Neuronal stem cell (in vitro differentiated cells): ENCODE data around the gene PLEKHM1.

Source experiments
- DNase-seq: peaks from one replicate; pipeline ENCODE4 v3.0.0-alpha.2; 2013; ENCODE audit warnings: low spot score
- H2AFZ ChIP-seq: one replicate; pipeline ENCODE4 v1.6.1; 2013; ENCODE audit warnings: mild to moderate bottlenecking, low read length, inconsistent platforms
- H2AK5ac ChIP-seq: 2 replicates; pipeline ENCODE4 v1.6.1; 2013; ENCODE audit warnings: low read depth, mild to moderate bottlenecking, inconsistent platforms, low read length, moderate library complexity, mixed read lengths
- H2BK120ac ChIP-seq: 2 replicates; pipeline ENCODE4 v1.6.1; 2013; ENCODE audit warnings: low read depth, mild to moderate bottlenecking, inconsistent platforms, low read length, moderate library complexity, mixed read lengths
- H2BK12ac ChIP-seq: one replicate; pipeline ENCODE4 v1.6.1; 2013; ENCODE audit warnings: low read length, inconsistent platforms
- H2BK15ac ChIP-seq: 2 replicates; pipeline ENCODE4 v1.6.1; 2013; ENCODE audit warnings: mild to moderate bottlenecking, low read length, inconsistent platforms, mixed read lengths
- H2BK5ac ChIP-seq: one replicate; pipeline ENCODE4 v1.6.1; 2013; ENCODE audit warnings: inconsistent platforms, mild to moderate bottlenecking, low read length, moderate library complexity
- H3K14ac ChIP-seq: one replicate; pipeline ENCODE4 v1.6.1; 2013; ENCODE audit warnings: low read length, inconsistent platforms
- H3K18ac ChIP-seq: 2 replicates; pipeline ENCODE4 v1.6.1; 2013; ENCODE audit warnings: low read length, inconsistent platforms
- H3K23ac ChIP-seq: 2 replicates; pipeline ENCODE4 v1.6.1; 2013; ENCODE audit warnings: low read depth, mild to moderate bottlenecking, mixed read lengths, low read length, inconsistent platforms; ENCODE audit not compliant: poor library complexity
- H3K27ac ChIP-seq: replicated peaks from 3 replicates; pipeline ENCODE4 v1.5.1; 2013; ENCODE audit warnings: low read length, inconsistent platforms
- H3K27me3 ChIP-seq, 3 experiments: 2 replicates each; pipeline ENCODE4 v1.6.1; 2013; ENCODE audit warnings: low read length in 3 of 3, mild to moderate bottlenecking in 2 of 3, inconsistent platforms in 1 of 3, low read depth in 1 of 3, mixed read lengths in 1 of 3, moderate library complexity in 1 of 3; ENCODE audit not compliant: control insufficient read depth in 3 of 3, insufficient read depth in 3 of 3
- H3K36me3 ChIP-seq, 2 donors: replicated peaks in 1 of 2; 2 replicates each; pipeline ENCODE4 v1.6.1; 2013; ENCODE audit warnings: low read length in 2 of 2; ENCODE audit not compliant: control insufficient read depth in 2 of 2, insufficient read depth in 2 of 2
- H3K4ac ChIP-seq: 2 replicates; pipeline ENCODE4 v1.6.1; 2013; ENCODE audit warnings: inconsistent platforms, mild to moderate bottlenecking, low read length, moderate library complexity
- H3K4me1 ChIP-seq, 2 donors: 1 replicate in 1 of 2; 2 replicates in 1 of 2; pipeline ENCODE4 v1.6.1; 2013; ENCODE audit warnings: low read length in 2 of 2, low read depth in 1 of 2; ENCODE audit not compliant: control insufficient read depth in 2 of 2, insufficient read depth in 1 of 2
- H3K4me2 ChIP-seq: one replicate; pipeline ENCODE4 v1.6.1; 2013; ENCODE audit warnings: mild to moderate bottlenecking, low read length, inconsistent platforms; ENCODE audit not compliant: insufficient read depth, poor library complexity, severe bottlenecking
- H3K4me3 ChIP-seq, 2 donors: 2 replicates each; pipeline ENCODE4 v1.5.1; 2013; ENCODE audit warnings: low read length in 2 of 2, mild to moderate bottlenecking in 2 of 2, inconsistent platforms in 1 of 2, moderate library complexity in 1 of 2
- H3K79me1 ChIP-seq: one replicate; pipeline ENCODE4 v1.6.1; 2013; ENCODE audit warnings: low read depth, mild to moderate bottlenecking, inconsistent platforms, low read length, moderate library complexity
- H3K9ac ChIP-seq: one replicate; pipeline ENCODE4 v1.6.1; 2013; ENCODE audit warnings: mild to moderate bottlenecking, low read depth, low read length, inconsistent platforms; ENCODE audit not compliant: poor library complexity
- H3K9me3 ChIP-seq, 2 donors: replicated peaks in 1 of 2; 2 replicates each; pipeline versions ENCODE3 to v1.6.1; 2013; ENCODE audit warnings: low read length in 2 of 2, mild to moderate bottlenecking in 2 of 2, inconsistent platforms in 1 of 2, low read depth in 1 of 2, mixed read lengths in 1 of 2, moderate library complexity in 1 of 2; ENCODE audit not compliant: control insufficient read depth in 2 of 2, insufficient read depth in 1 of 2
- H4K8ac ChIP-seq: one replicate; pipeline ENCODE4 v1.6.1; 2013; ENCODE audit warnings: low read depth, mild to moderate bottlenecking, inconsistent platforms, low read length, moderate library complexity
- H4K91ac ChIP-seq: one replicate; pipeline ENCODE4 v1.6.1; 2013; ENCODE audit warnings: low read length, low read depth, mild to moderate bottlenecking, inconsistent platforms; ENCODE audit not compliant: poor library complexity
- WGBS, 2 donors: extraction: QIAGEN DNeasy Blood & Tissue Kit; methylation state at CpG; one replicate each; pipeline ENCODE4 v1.1.7; 2013; ENCODE audit warnings: missing lambda C conversion rate in 2 of 2, mixed read lengths in 1 of 2; ENCODE audit not compliant: insufficient read length in 2 of 2, insufficient replicate concordance in 1 of 2; ENCODE audit errors: extremely low coverage in 2 of 2; 5-methylcytosine and 5-hydroxymethylcytosine counted together

PLEKHM1 gene

DNA sequence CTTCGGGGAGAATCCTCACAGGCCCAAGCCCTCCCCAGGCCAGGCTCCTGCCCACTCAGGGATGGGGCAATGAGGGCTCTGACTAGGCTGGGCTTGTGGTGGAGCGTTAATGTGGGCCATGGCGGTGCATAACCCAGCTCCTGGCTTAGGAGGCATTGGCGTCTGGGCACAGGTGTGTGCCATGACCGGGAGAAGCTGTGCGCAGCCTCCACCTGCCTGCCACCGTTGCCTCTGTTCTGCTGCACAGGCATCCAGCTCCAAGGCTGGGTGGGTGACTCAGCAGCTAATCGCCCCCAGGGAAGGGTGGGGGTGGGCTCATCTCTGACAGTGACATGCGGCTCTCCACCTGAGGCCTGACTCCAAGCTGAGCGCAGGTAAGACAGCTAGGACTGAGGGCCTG is 54.4 kb downstream of the PLEKHM1 start:
- no peak overlapping the region for H2BK5ac ChIP-seq
- no peak overlapping the region for H3K4me3 ChIP-seq
- H3K18ac ChIP-seq, result no peak overlapping the region
- no peak overlapping the region for H3K4ac ChIP-seq
- no peak overlapping the region for H2BK15ac ChIP-seq
- DNase-seq, result no peak
- H3K4me2 ChIP-seq, result no peak overlapping the region
- H3K27me3 ChIP-seq, result peaks cover 5 to 19% (median 10%) of the 10 kb centered on the region in 3 experiments
- H3K9ac ChIP-seq, result no peak overlapping the region
- no peak overlapping the region for H3K27ac ChIP-seq
- no peaks in the 10 kb centered on the region for H3K9me3 ChIP-seq
- H2AFZ ChIP-seq, result no peak overlapping the region
- WGBS, 2 donors, result no CpG with 5 or more reads among the region's 10 CpGs
- H3K4me1 ChIP-seq, result peaks cover 2 to 11% of the 10 kb centered on the region in 2 donors
- no peak overlapping the region for H4K91ac ChIP-seq
- no peak overlapping the region for H2BK120ac ChIP-seq
- H3K36me3 ChIP-seq, result peaks cover 0 to 5% of the 10 kb centered on the region in 2 donors
- no peak overlapping the region for H4K8ac ChIP-seq
- no peak overlapping the region for H3K23ac ChIP-seq
- no peak overlapping the region for H2BK12ac ChIP-seq
- H3K14ac ChIP-seq, result no peak overlapping the region
- H3K79me1 ChIP-seq, result no peaks in the 10 kb centered on the region
- no peak overlapping the region for H2AK5ac ChIP-seq

DNA sequence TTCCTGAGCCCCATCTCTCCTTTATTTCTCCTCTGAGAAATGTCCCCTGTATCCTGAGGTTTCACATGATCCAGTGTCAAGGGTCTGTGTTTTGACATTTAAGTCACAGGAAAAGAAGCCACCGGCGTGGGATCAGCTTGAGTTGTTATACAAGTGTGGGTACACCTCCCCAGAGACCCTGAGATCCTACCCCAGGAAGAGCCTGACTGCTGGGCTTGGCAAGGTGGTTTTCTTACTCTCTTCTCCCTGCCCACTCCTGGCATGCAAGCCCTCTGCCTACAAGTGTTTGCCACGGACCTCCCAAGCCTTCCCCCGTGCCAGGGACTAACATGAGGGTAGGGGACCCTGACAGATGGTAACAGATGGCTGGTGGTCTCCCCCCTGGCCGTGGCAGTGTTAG is 55.0 kb downstream of the PLEKHM1 start:
- Histone ChIP-seq H2AFZ (no peak overlapping the region), H3K36me3 (peaks cover 0 to 5% of the 10 kb centered on the region in 2 donors), H3K14ac (no peak overlapping the region), H3K9ac (no peak overlapping the region), H2BK12ac (no peak overlapping the region), H3K4me1 (peaks cover 2 to 11% of the 10 kb centered on the region in 2 donors), H3K4me2 (no peak overlapping the region), H2BK120ac (no peak overlapping the region), H2AK5ac (no peak overlapping the region), H2BK5ac (no peak overlapping the region), H3K18ac (no peak overlapping the region), H3K4ac (no peak overlapping the region), H3K79me1 (no peaks in the 10 kb centered on the region), H3K27ac (no peak overlapping the region), H3K9me3 (no peaks in the 10 kb centered on the region), H3K23ac (no peak overlapping the region), H3K27me3 (peaks cover 12 to 26% (median 17%) of the 10 kb centered on the region in 3 experiments), H4K91ac (no peak overlapping the region), H3K4me3 (no peak overlapping the region), H4K8ac (no peak overlapping the region), H2BK15ac (no peak overlapping the region)
- no peak for DNase-seq
- no CpG with 5 or more reads among the region's 5 CpGs for WGBS, 2 donors

DNA sequence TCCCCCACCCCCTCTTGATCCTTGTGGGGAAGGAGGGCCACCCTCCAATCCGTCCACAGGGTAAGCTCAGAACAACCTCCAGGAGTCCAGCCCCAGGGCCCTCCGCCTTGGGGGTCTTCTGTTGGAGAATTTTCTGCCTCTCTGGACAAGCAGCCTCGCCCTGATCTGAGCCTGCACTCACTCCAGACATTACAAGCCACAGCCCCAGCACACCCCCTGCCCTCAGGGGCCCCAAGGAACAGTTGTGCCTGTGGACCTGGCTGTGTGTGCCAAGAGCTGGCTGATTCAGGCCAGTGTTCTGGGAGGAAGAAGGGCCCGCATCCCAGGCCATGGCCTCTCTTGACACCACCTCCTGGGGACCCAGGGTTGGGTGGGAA is 57.4 kb downstream of the PLEKHM1 start:
- peaks cover 34 to 49% (median 40%) of the 10 kb centered on the region in 3 experiments for H3K27me3 ChIP-seq
- H3K23ac ChIP-seq, result no peak overlapping the region
- H2BK15ac ChIP-seq, result no peak overlapping the region
- H2BK12ac ChIP-seq, result no peak overlapping the region
- no peak overlapping the region for H3K27ac ChIP-seq
- no peak for DNase-seq
- no peak overlapping the region for H2BK120ac ChIP-seq
- H4K8ac ChIP-seq, result no peak overlapping the region
- H4K91ac ChIP-seq, result no peak overlapping the region
- H2AK5ac ChIP-seq, result peak overlapping the region; percentile 88
- H3K79me1 ChIP-seq, result no peaks in the 10 kb centered on the region
- no peak overlapping the region for H3K14ac ChIP-seq
- H2BK5ac ChIP-seq, result no peak overlapping the region
- peak overlapping the region; percentile 44 for H3K9ac ChIP-seq
- WGBS, 2 donors, result no CpG with 5 or more reads among the region's 4 CpGs
- no peak overlapping the region for H3K4me2 ChIP-seq
- peak overlapping the region; percentile 76 for H2AFZ ChIP-seq
- H3K18ac ChIP-seq, result peak overlapping the region; percentile 76
- no peak overlapping the region for H3K4ac ChIP-seq
- no peaks in the 10 kb centered on the region for H3K36me3 ChIP-seq
- H3K4me3 ChIP-seq, result no peak overlapping the region
- peaks cover 0 to 2% of the 10 kb centered on the region in 2 donors for H3K9me3 ChIP-seq
- peaks cover 5 to 20% of the 10 kb centered on the region in 2 donors for H3K4me1 ChIP-seq

DNA sequence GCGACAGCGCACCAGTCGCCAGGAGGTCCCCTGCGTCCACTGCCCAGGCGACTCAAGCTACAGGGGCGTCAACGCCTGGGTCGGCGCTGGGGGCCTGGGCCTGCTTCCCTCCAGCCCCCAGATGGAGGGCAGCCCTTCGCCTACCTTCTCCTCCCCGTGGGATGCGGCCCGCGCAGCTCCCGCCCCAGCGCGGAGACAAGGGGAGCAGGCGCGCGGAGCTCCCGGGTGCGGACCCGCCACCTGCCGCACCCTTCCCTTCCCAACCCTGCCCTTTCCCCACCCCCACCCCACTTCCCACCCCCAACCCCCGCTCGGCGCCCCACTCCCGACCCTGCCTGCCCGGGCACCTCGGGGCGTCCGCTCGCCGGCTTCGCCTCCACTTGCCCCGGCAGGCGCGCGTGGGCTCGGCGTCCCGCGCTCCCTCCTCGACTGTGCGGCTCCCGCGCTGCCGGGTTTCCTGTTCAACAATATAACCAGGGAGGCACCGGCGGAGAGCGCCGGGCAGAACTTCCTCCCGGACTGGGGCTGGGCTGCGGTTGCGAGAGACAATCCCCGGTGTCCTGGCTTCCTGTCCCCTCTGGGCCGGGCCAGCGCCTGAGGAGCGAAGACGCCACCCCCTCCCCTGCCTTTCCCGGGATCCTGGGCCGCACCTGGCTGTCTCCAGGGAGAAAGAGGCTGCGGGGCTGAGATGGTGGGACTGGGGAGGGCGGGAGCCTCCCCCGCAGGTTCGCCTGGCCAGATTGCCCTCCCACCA is 57.9 kb downstream of the PLEKHM1 start, which contains the start of gene ARHGAP27:
ARHGAP27 (minus strand) TSS at position 466 of the 754 bp plus-strand sequence. CDS start 2,591 bp downstream, outside the sequence.
- Histone ChIP-seq H3K23ac (peak within 1 kb of the TSS; percentile 65), H3K27ac (no peak within 1 kb of the TSS), H3K36me3 (no peaks in the 10 kb centered on the region), H3K18ac (peak within 1 kb of the TSS; percentile 92), H2BK120ac (no peak within 1 kb of the TSS), H2AK5ac (peak within 1 kb of the TSS; percentile 88), H2BK12ac (no peak within 1 kb of the TSS), H3K4me3 (peak within 1 kb of the TSS; percentile 52 to 78), H3K79me1 (no peaks in the 10 kb centered on the region), H2BK5ac (no peak within 1 kb of the TSS), H3K27me3 (peaks cover 34 to 50% (median 41%) of the 10 kb centered on the region in 3 experiments), H2BK15ac (no peak within 1 kb of the TSS), H3K9me3 (peaks cover 0 to 2% of the 10 kb centered on the region in 2 donors), H3K9ac (peak within 1 kb of the TSS; percentile 90), H3K4ac (no peak within 1 kb of the TSS), H3K4me1 (peaks cover 5 to 17% of the 10 kb centered on the region in 2 donors), H2AFZ (peak within 1 kb of the TSS; percentile 92), H4K8ac (no peak within 1 kb of the TSS), H4K91ac (no peak within 1 kb of the TSS), H3K14ac (no peak within 1 kb of the TSS), H3K4me2 (peak within 1 kb of the TSS; percentile 99)
- WGBS, 2 donors, result no CpG with 5 or more reads among the region's 66 CpGs
- DNase-seq, result no peak
